GM12891 (cell line): Measurements from ENCODE around the gene MZF1.

Experiments used
- PAX5 ChIP-seq: IDR thresholded peaks from 2 replicates; pipeline ENCODE4 v1.6.1; 2011; ENCODE audit warnings: low read length, moderate library complexity, mild to moderate bottlenecking; ENCODE audit not compliant: insufficient read depth, severe bottlenecking
- POLR2A ChIP-seq: IDR thresholded peaks from 2 replicates; pipeline ENCODE4 v1.6.1; 2011; ENCODE audit warnings: low read depth, low read length, control low read depth
- POLR2AphosphoS5 ChIP-seq: IDR thresholded peaks from 2 replicates; pipeline ENCODE4 v1.6.1; 2011; ENCODE audit warnings: low read depth, low read length, control low read depth
- SPI1 ChIP-seq: IDR thresholded peaks from 2 replicates; pipeline ENCODE4 v1.6.1; 2011; ENCODE audit warnings: low read depth, low read length, control low read depth
- TAF1 ChIP-seq: IDR thresholded peaks from 2 replicates; pipeline ENCODE4 v1.6.1; 2011; ENCODE audit warnings: low read depth, low read length, control low read depth

DNA sequence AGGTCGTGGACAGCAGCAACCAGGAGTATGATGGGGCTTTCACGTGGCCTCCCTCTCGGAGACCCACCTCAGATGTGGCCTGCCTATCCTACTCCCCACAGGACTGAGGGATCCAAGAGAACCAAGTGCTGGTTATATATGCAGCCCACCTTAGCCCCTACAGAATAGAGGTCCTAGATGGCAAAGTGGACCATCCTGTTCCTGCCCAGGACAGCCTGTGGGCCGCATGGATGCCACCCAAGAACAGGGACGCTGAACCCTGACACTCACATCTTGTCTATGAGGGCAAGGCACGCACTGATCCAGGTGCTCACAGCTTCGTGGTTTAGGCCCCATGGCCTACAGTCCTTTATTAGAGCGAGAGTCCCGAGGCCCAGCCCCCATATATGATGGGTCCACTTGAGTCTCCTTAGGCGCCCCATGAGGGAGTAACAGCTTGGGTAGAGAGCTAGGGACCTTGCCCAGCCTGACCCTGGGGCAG, 59.9 kb downstream of the MZF1 start:
- no peak for TF ChIP-seq POLR2AphosphoS5
- no peak for TF ChIP-seq TAF1
- no peak for TF ChIP-seq POLR2A
- TF ChIP-seq PAX5 = no peak
- TF ChIP-seq SPI1 = no peak
